ENCODE measurements around the gene GCN1.

Gene GCN1

GRCh38 chr12:120228291-120229070 lies 34.0 kb upstream of the GCN1 start:
- WGBS: 15% methylated on average over 22 of the region's 23 CpGs

GRCh38 chr12:120228041-120228290 lies 33.5 kb upstream of the GCN1 start:
- H2BK120ac ChIP-seq (ENCODE audit: low read depth, low read length): no peak overlapping the region
- H2AK5ac ChIP-seq (ENCODE audit: low read length, severe bottlenecking): peak overlapping the region; percentile 27
- H2BK15ac ChIP-seq (ENCODE audit: low read depth, poor library complexity, severe bottlenecking): no peak overlapping the region
- H3K4ac ChIP-seq (ENCODE audit: low read depth in 1 of 2, low read length in 2 of 2): peak overlapping the region in 1 of 2 experiments; percentile 13
- H3K4me1 ChIP-seq (ENCODE audit: control insufficient read depth, insufficient read depth, low read depth, low read length): peaks cover 76% of the 10 kb centered on the region
- WGBS: 40% methylated on average over 3 of the region's 3 CpGs
- no peaks in the 10 kb centered on the region for H3K9me3 ChIP-seq (ENCODE audit: control insufficient read depth, low read length)
- H3K27ac ChIP-seq (ENCODE audit: low read length, poor library complexity, severe bottlenecking): peak overlapping the region; percentile 96
- peak overlapping the region in 1 of 2 experiments; percentile 57 for H3K4me3 ChIP-seq (ENCODE audit: insufficient read depth in 1 of 2, low read depth in 1 of 2, low read length in 2 of 2)
- H3K79me1 ChIP-seq (replicated peaks; ENCODE audit: low read length, poor library complexity, severe bottlenecking): peaks cover 15% of the 10 kb centered on the region
- H4K91ac ChIP-seq (ENCODE audit: low read length): no peak overlapping the region
- no peak overlapping the region for H2AFZ ChIP-seq (ENCODE audit: low read depth, low read length)
- no peak overlapping the region for H3K23ac ChIP-seq (ENCODE audit: low read length in 2 of 2)
- no peak overlapping the region for H3K14ac ChIP-seq (ENCODE audit: low read length in 2 of 2)
- H2BK5ac ChIP-seq (ENCODE audit: low read depth, low read length, poor library complexity, severe bottlenecking): no peak overlapping the region
- H3K9ac ChIP-seq (ENCODE audit: low read length): peak overlapping the region; percentile 89
- H4K8ac ChIP-seq (ENCODE audit: low read length): peak overlapping the region; percentile 81
- H3K36me3 ChIP-seq (ENCODE audit: control insufficient read depth in 1 of 2, insufficient read depth in 2 of 2, low read depth in 1 of 2, low read length in 2 of 2): peaks cover 26 to 30% of the 10 kb centered on the region in 2 experiments
- no peak overlapping the region for H2BK12ac ChIP-seq (ENCODE audit: low read length in 2 of 2)
- DNase-seq: no peak
- no peak overlapping the region for H3K4me2 ChIP-seq (ENCODE audit: low read length, poor library complexity, severe bottlenecking)
- peak overlapping the region in 1 of 2 experiments; percentile 73 for H3K18ac ChIP-seq (ENCODE audit: low read depth in 1 of 2, low read length in 2 of 2)
- H3K27me3 ChIP-seq (ENCODE audit: control insufficient read depth in 1 of 2, insufficient read depth in 1 of 2, low read length in 2 of 2): no peaks in the 10 kb centered on the region

More at GRCh38 chr12:120228291-120229070, 34.0 kb upstream of the GCN1 start:
- H3K9ac ChIP-seq (ENCODE audit: low read length): peak overlapping the region; percentile 89
- peak; percentile 84 for DNase-seq
- no peaks in the 10 kb centered on the region for H3K27me3 ChIP-seq (ENCODE audit: control insufficient read depth in 1 of 2, insufficient read depth in 1 of 2, low read length in 2 of 2)
- peak overlapping the region; percentile 92 for H4K8ac ChIP-seq (ENCODE audit: low read length)
- H3K4me3 ChIP-seq (ENCODE audit: insufficient read depth in 1 of 2, low read depth in 1 of 2, low read length in 2 of 2): peak overlapping the region in 1 of 2 experiments; percentile 57
- H2AK5ac ChIP-seq (ENCODE audit: low read length, severe bottlenecking): peak overlapping the region; percentile 98
- peaks cover 80% of the 10 kb centered on the region for H3K4me1 ChIP-seq (ENCODE audit: control insufficient read depth, insufficient read depth, low read depth, low read length)
- peak overlapping the region; percentile 6 for H2BK15ac ChIP-seq (ENCODE audit: low read depth, poor library complexity, severe bottlenecking)
- H3K23ac ChIP-seq (ENCODE audit: low read length in 2 of 2): peak overlapping the region in 1 of 2 experiments; percentile 90
- peak overlapping the region; percentile 97 for H3K18ac ChIP-seq (ENCODE audit: low read depth in 1 of 2, low read length in 2 of 2)
- peak overlapping the region; percentile 54 to 83 for H3K4ac ChIP-seq (ENCODE audit: low read depth in 1 of 2, low read length in 2 of 2)
- peak overlapping the region; percentile 44 for H3K4me2 ChIP-seq (ENCODE audit: low read length, poor library complexity, severe bottlenecking)
- H2BK5ac ChIP-seq (ENCODE audit: low read depth, low read length, poor library complexity, severe bottlenecking): peak overlapping the region; percentile 54
- H3K36me3 ChIP-seq (ENCODE audit: control insufficient read depth in 1 of 2, insufficient read depth in 2 of 2, low read depth in 1 of 2, low read length in 2 of 2): peaks cover 23 to 25% of the 10 kb centered on the region in 2 experiments
- no peaks in the 10 kb centered on the region for H3K9me3 ChIP-seq (ENCODE audit: control insufficient read depth, low read length)
- peaks cover 13% of the 10 kb centered on the region for H3K79me1 ChIP-seq (replicated peaks; ENCODE audit: low read length, poor library complexity, severe bottlenecking)
- peak overlapping the region in 1 of 2 experiments; percentile 97 for H2BK12ac ChIP-seq (ENCODE audit: low read length in 2 of 2)
- H2AFZ ChIP-seq (ENCODE audit: low read depth, low read length): no peak overlapping the region
- H4K91ac ChIP-seq (ENCODE audit: low read length): peak overlapping the region; percentile 92
- peak overlapping the region; percentile 96 for H3K27ac ChIP-seq (ENCODE audit: low read length, poor library complexity, severe bottlenecking)
- peak overlapping the region; percentile 90 for H2BK120ac ChIP-seq (ENCODE audit: low read depth, low read length)
- peak overlapping the region in 1 of 2 experiments; percentile 96 for H3K14ac ChIP-seq (ENCODE audit: low read length in 2 of 2)

GRCh38 chr12:120227233-120228040 lies 32.9 kb upstream of the GCN1 start:
- no peak overlapping the region for H4K91ac ChIP-seq (ENCODE audit: low read length)
- WGBS: 89% methylated on average over 7 of the region's 8 CpGs
- H2AFZ ChIP-seq (ENCODE audit: low read depth, low read length): no peak overlapping the region
- H3K36me3 ChIP-seq (ENCODE audit: control insufficient read depth in 1 of 2, insufficient read depth in 2 of 2, low read depth in 1 of 2, low read length in 2 of 2): peaks cover 31 to 35% of the 10 kb centered on the region in 2 experiments
- peak overlapping the region; percentile 5 for H4K8ac ChIP-seq (ENCODE audit: low read length)
- H3K9ac ChIP-seq (ENCODE audit: low read length): peak overlapping the region; percentile 89
- H3K27me3 ChIP-seq (ENCODE audit: control insufficient read depth in 1 of 2, insufficient read depth in 1 of 2, low read length in 2 of 2): no peaks in the 10 kb centered on the region
- no peak overlapping the region for H3K18ac ChIP-seq (ENCODE audit: low read depth in 1 of 2, low read length in 2 of 2)
- H2BK5ac ChIP-seq (ENCODE audit: low read depth, low read length, poor library complexity, severe bottlenecking): no peak overlapping the region
- H3K27ac ChIP-seq (ENCODE audit: low read length, poor library complexity, severe bottlenecking): peak overlapping the region; percentile 96
- H3K79me1 ChIP-seq (replicated peaks; ENCODE audit: low read length, poor library complexity, severe bottlenecking): peaks cover 20% of the 10 kb centered on the region
- no peak for DNase-seq
- no peak overlapping the region for H3K23ac ChIP-seq (ENCODE audit: low read length in 2 of 2)
- H2BK15ac ChIP-seq (ENCODE audit: low read depth, poor library complexity, severe bottlenecking): no peak overlapping the region
- peak overlapping the region in 1 of 2 experiments; percentile 30 for H3K4ac ChIP-seq (ENCODE audit: low read depth in 1 of 2, low read length in 2 of 2)
- no peak overlapping the region for H3K4me2 ChIP-seq (ENCODE audit: low read length, poor library complexity, severe bottlenecking)
- H2BK120ac ChIP-seq (ENCODE audit: low read depth, low read length): no peak overlapping the region
- H3K4me3 ChIP-seq (ENCODE audit: insufficient read depth in 1 of 2, low read depth in 1 of 2, low read length in 2 of 2): peak overlapping the region in 1 of 2 experiments; percentile 57
- H3K4me1 ChIP-seq (ENCODE audit: control insufficient read depth, insufficient read depth, low read depth, low read length): peaks cover 72% of the 10 kb centered on the region
- H3K14ac ChIP-seq (ENCODE audit: low read length in 2 of 2): no peak overlapping the region
- peak overlapping the region; percentile 11 for H2AK5ac ChIP-seq (ENCODE audit: low read length, severe bottlenecking)
- H2BK12ac ChIP-seq (ENCODE audit: low read length in 2 of 2): no peak overlapping the region
- no peaks in the 10 kb centered on the region for H3K9me3 ChIP-seq (ENCODE audit: control insufficient read depth, low read length)
